DOHH2 (cell line): ENCODE measurements around the gene IGF1R.

Experiments used
- EZH2phosphoT487 ChIP-seq: fragments of 200-600 bp; sonication (generic); IDR thresholded peaks from 2 replicates; pipeline ENCODE4 v1.6.1; 2017; ENCODE audit warnings: borderline replicate concordance, mild to moderate bottlenecking, antibody characterized with exemption, low read length, moderate library complexity, mixed read lengths
- TF ChIP-seq, protein P1 (sequence below): fragments of 200-600 bp; sonication (generic); IDR thresholded peaks from one replicate; pipeline ENCODE4 v1.5.1; 2014; ENCODE audit warnings: antibody characterized with exemption, mild to moderate bottlenecking, low read depth, low read length; ENCODE audit not compliant: poor library complexity, severe bottlenecking

GRCh38 chr15:98870788-98871187 is 222.4 kb downstream of the IGF1R start:
- TF ChIP-seq, protein P1, sequence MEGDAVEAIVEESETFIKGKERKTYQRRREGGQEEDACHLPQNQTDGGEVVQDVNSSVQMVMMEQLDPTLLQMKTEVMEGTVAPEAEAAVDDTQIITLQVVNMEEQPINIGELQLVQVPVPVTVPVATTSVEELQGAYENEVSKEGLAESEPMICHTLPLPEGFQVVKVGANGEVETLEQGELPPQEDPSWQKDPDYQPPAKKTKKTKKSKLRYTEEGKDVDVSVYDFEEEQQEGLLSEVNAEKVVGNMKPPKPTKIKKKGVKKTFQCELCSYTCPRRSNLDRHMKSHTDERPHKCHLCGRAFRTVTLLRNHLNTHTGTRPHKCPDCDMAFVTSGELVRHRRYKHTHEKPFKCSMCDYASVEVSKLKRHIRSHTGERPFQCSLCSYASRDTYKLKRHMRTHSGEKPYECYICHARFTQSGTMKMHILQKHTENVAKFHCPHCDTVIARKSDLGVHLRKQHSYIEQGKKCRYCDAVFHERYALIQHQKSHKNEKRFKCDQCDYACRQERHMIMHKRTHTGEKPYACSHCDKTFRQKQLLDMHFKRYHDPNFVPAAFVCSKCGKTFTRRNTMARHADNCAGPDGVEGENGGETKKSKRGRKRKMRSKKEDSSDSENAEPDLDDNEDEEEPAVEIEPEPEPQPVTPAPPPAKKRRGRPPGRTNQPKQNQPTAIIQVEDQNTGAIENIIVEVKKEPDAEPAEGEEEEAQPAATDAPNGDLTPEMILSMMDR = no peak
- TF ChIP-seq EZH2phosphoT487 = no peak
